ENCODE results near the gene GAS6.
"Not testable (repeated sequence)": the region's sequence is repeated elsewhere in the genome, so short reads cannot be mapped to it uniquely, and the experiment has no call there.

GAS6 gene

GRCh38 chr13:113863524-113864272, at the start of gene GAS6:
Gene GAS6 (minus strand): TSS chr13:113864076. CDS start chr13:113863920, 156 bp downstream.
- peak; percentile 53 for DNase-seq

- not testable (repeated sequence) for DNase-seq
Measured at GRCh38 chr13:113913408-113913807, 49.5 kb upstream of the GAS6 start.

GRCh38 chr13:113912596-113912995, 48.7 kb upstream of the GAS6 start:
- DNase-seq: no peak

GRCh38 chr13:113907635-113908617, 44.0 kb upstream of the GAS6 start:
- peak; percentile 46 for DNase-seq

GRCh38 chr13:113906571-113906970, 42.7 kb upstream of the GAS6 start:
- peak; percentile 46 for DNase-seq

GRCh38 chr13:113905942-113906341, 42.1 kb upstream of the GAS6 start:
- DNase-seq: peak; percentile 10

- peak; percentile 12 for DNase-seq
Measured at GRCh38 chr13:113905018-113905417, 41.1 kb upstream of the GAS6 start.

GRCh38 chr13:113904411-113904810, 40.5 kb upstream of the GAS6 start:
- peak; percentile 39 for DNase-seq

GRCh38 chr13:113903912-113904311, 40.0 kb upstream of the GAS6 start:
- DNase-seq: no peak

GRCh38 chr13:113902986-113903775, 39.3 kb upstream of the GAS6 start:
- peak; percentile 31 for DNase-seq

- no peak for DNase-seq
Measured at GRCh38 chr13:113902481-113902880, 38.6 kb upstream of the GAS6 start.

GRCh38 chr13:113901642-113902041, 37.8 kb upstream of the GAS6 start:
- no peak for DNase-seq

GRCh38 chr13:113901231-113901630, 37.4 kb upstream of the GAS6 start:
- no peak for DNase-seq

- no peak for DNase-seq
Measured at GRCh38 chr13:113900646-113901045, 36.8 kb upstream of the GAS6 start.

- DNase-seq: no peak
Measured at GRCh38 chr13:113898391-113898790, 34.5 kb upstream of the GAS6 start.

GRCh38 chr13:113897966-113898365, 34.1 kb upstream of the GAS6 start:
- no peak for DNase-seq

GRCh38 chr13:113897161-113897560, 33.3 kb upstream of the GAS6 start:
- DNase-seq: no peak

- DNase-seq: no peak
Measured at GRCh38 chr13:113895436-113895835, 31.6 kb upstream of the GAS6 start.

GRCh38 chr13:113890774-113891480, 27.1 kb upstream of the GAS6 start:
- no peak for DNase-seq

- DNase-seq: no peak
Measured at GRCh38 chr13:113889467-113889866, 25.6 kb upstream of the GAS6 start.

- no peak for DNase-seq
Measured at GRCh38 chr13:113888701-113889330, 24.9 kb upstream of the GAS6 start.
